Stimulated activated CD4-positive, alpha-beta T cell treated with anti-CD3 and anti-CD28 coated beads, Interleukin-15, amount 100 ng/mL, for 1 hour (primary cell): Measurements from ENCODE around the gene TTC8.
"Not testable (repeated sequence)": the region's sequence is repeated elsewhere in the genome, so short reads cannot be mapped to it uniquely, and the experiment has no call there.

Experiments
- DNase-seq, 2 donors: peaks; one replicate each; pipeline ENCODE4 v3.0.0-alpha.2; 2020; ENCODE audit warnings: low read depth in 1 of 2, low spot score in 1 of 2

Gene TTC8

DNA sequence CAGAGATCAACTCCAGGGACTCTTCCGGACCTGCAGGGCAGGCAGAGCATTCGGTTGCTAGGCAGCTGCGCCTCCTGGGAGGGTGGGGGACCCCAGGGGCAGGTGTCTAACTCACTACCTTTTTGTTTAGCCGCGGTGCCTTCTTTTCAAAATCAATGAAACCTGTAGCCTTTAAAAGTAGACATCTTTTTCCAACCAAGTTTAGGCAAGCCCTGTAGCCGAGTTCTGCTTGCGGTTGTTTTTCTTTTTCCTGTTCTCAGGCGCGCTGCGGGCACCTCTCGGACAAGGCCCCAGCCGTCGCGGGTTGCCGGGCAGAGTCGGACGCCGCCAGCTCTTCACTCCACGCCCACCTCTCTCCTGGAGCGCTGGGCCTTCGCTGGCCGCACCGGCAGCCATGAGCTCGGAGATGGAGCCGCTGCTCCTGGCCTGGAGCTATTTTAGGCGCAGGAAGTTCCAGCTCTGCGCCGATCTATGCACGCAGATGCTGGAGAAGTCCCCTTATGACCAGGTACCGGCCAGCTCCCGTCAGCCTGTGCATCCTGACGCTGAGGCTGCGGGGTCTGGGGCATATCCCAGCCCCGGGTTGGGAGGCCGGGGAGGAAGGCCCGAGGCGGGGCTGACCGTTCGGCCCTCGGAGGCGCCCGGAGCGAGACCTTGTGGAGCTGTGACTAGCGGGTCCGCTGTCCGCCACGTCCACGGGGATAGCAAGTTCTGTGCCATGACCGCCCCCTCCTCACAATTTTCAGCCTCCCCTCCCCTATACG is at the start of gene TTC8:
Gene TTC8 (plus strand): TSS at position 338 of the 764 bp plus-strand sequence. CDS start 57 bp downstream, at position 395.
- DNase-seq = peak; percentile 66 to 69

DNA sequence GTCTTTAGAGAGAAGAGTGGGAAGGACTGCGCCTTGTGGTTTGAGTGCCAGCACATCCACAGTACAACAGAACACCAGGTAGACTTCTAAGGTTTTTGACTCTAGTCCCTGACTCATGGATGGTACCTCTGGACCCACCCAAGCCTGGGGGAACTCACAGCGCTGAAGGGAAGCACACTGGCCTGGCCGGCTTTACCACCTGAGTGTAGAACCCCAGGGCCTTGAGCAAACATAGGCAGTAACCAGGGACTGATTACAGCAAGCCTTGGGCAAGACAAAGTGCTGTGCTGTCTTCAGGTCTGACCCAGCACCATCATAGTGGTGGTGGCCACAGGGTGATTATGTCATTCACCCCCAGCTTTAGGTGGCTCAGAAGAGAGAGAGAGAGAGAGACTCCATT is 48.9 kb upstream of the TTC8 start:
- no peak for DNase-seq

DNA sequence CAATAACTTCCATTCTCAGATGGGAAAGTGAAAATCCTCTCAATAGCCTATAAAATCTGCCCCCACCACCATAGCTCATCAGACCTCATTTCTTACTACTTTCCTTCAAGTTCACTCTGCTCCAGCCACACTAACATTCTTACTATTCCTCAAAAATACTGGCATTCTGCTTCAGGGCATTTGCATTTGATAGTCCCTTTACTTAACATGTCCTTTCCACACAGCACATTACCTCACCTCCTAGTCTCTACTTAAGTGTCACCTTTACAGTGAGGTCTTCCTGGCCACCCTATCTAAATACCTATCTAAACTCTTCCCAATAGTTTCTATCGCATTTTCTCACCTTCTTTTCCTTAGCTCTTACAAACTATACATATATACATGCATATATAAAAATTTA is 38.5 kb upstream of the TTC8 start:
- DNase-seq = no peak

GRCh38 chr14:88786715-88787114 is 37.7 kb upstream of the TTC8 start:
- DNase-seq = no peak

DNA sequence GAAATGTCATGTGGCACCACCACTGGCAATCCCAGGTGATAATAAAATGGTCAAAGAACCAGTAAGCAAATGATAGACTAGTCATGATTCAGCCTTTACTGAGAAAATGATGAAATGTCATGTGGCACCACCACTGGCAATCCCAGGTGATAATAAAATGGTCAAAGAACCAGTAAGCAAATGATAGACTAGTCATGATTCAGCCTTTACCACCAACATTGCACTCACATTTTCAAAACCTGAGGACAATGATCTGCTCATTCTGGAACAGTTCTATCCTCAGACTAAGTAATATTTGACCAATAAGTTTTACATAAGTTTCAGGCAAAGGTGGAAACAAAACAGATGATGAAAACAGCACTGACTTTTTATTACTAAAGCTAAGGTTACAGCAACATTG is 34.9 kb upstream of the TTC8 start:
- DNase-seq = not testable (repeated sequence)

DNA sequence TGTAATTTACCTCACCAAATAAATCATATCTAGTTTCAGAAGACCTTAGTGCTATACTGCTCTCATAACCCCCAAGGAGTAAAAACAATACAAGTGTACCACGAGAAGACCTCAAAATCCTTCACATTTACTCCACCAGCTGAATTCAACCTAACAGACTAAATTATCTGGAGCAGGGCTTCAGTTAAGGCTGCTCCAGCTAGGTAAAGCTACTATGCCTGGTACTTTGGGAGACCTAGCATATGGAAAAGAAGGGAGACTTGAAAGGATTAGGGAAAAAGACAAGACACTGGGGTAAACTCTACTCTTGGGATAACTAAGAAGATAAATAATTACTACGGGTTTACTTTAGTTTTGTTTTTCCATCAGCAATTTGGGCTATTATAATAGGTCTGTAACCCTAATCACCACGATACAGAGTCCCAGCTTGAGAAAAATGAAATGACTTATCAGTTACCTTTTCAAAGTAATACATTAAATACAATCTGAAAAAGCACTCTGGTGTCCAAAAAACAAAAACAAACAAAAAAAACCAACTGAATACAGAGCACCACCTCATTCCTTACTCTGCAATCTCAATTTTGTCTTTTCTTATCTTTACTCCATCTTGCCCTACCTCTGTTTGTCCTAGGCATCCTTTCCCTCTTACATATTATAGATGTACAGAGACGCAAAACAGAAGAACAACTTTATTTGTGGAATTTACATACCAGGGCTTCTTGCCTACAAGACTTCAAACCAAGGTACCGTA is 33.8 kb upstream of the TTC8 start:
- no peak for DNase-seq

DNA sequence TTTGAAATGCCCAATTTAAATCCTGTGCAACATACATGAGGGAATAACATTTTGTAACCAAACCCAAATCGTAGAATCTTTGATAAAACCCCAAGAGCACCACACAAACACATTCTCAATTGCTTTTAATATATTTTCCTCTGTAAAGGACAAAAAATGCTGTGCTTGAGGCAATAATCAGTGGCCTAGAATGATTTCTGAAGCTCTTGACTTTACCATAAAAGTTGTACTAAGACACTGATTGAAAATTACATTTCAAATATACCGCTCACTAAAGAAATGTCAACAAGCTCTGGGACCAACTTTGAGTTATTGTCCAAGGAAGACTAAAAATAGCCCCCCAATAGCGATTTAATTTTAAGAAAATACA is 33.2 kb upstream of the TTC8 start:
- DNase-seq = no peak

- peak; percentile 2 to 18 for DNase-seq
Observed at GRCh38 chr14:88791629-88792472, 32.6 kb upstream of the TTC8 start.

- DNase-seq = peak; percentile 60 to 76
Observed at GRCh38 chr14:88792473-88793258, 31.8 kb upstream of the TTC8 start, which contains the start of gene EML5. TSS of gene EML5 (minus strand) at chr14:88792953. CDS start at chr14:88792503, 450 bp downstream.

- DNase-seq = no peak
Observed at GRCh38 chr14:88793259-88793625, 31.2 kb upstream of the TTC8 start.

DNA sequence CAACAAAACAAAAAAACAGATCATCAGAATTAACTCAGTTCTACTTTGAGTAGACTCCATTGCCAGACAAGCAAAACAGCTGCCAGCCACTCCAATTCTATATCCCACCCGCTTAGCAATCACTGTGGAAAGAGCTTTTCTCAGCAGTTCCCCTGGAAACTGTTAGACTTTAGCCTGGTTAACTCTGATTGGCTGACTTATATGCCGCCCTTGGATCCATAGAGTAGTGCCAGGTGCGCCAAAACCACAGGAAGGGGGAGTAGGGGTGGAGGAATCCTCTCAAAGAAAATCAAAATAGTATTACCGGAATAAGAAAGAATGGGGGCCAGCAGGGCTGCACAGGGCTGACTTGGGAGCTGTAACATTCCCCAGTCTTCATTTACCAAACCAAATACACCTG is 26.3 kb upstream of the TTC8 start:
- no peak for DNase-seq

DNA sequence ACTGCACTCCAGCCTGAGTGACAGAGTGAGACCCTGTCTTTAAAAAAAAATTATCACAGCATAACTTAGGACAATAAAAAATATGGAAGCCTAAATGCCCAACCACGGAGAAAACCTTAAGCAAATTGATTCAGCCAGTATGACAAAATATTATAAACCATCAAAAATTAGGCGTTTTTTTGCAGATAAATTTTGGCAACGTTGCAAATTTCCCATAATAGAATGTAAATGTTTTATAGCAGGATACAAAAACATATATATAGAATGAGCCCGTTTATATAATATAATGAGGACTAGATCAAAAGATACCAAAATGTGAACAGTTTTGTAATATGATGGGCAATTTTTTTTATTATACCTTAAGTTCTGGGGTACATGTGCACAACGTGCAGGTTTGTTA is 24.9 kb upstream of the TTC8 start:
- DNase-seq = no peak

GRCh38 chr14:88802596-88802995 is 21.9 kb upstream of the TTC8 start:
- DNase-seq = no peak

- DNase-seq = no peak
Observed at GRCh38 chr14:88804035-88804434, 20.4 kb upstream of the TTC8 start.

- no peak for DNase-seq
Observed at GRCh38 chr14:88804477-88804876, 20.0 kb upstream of the TTC8 start.

GRCh38 chr14:88808359-88808758 is 16.1 kb upstream of the TTC8 start:
- DNase-seq = no peak

DNA sequence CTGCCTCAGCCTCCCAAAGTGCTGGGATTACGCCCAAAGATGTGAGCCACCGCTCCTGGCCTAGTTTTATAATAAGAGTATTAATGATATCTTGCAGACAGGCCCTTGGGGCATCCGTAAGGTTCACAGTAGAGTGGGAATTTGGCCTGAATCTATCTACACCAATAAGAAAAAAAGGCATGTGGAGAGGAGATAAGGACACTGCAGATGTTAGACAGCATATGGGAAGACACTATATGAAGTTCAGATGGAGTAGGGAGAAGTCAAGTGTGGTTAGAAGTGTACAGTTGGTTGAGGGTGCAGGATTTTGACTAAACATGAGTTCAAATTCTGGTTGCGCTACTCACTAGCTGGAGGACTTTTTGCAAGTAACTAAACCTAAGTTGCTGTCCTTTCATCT is 8.5 kb upstream of the TTC8 start:
- DNase-seq = no peak

GRCh38 chr14:88818018-88818417 is 6.4 kb upstream of the TTC8 start:
- DNase-seq = no peak

GRCh38 chr14:88819674-88820073 is 4.8 kb upstream of the TTC8 start:
- not testable (repeated sequence) for DNase-seq

DNA sequence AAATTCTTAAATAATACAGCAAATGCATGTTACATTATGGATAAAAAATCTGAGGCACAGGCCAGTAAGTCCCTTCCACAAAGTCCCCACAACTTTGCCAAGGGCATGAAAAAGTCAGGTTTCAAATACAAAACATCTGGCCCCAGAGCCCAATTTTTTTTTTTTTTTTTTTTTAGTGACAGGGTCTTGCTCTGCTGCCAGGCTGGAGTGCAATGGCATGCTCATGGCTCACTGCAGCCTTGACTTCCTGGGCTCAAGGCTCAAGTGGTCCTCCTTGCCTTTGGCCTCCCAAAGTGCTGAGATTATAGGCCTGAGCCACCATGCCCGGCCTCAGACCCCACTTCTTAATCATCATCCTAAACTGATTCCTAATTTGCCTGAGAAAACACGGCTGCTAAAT is 3.1 kb upstream of the TTC8 start:
- no peak for DNase-seq

- DNase-seq = no peak
Observed at GRCh38 chr14:88821888-88822287, 2.6 kb upstream of the TTC8 start.
